GM12865 (cell line): ENCODE results near the gene AFDN.
A peak's percentile ranks its signal among the peaks of the same experiment; 100 is the strongest.

ENCODE experiments used
- DNase-seq: peaks from one replicate; pipeline ENCODE4 v3.0.0; 2010; ENCODE audit warnings: low read depth
- H3K4me3 ChIP-seq: 2 replicates; pipeline ENCODE4 v1.5.1; 2011; ENCODE audit warnings: mild to moderate bottlenecking, low read depth, low read length, control low read depth
- TF ChIP-seq, protein P1 (sequence below): IDR thresholded peaks from 2 replicates; pipeline ENCODE4 v1.5.1; 2011; ENCODE audit warnings: low read length, control low read depth, low read depth, inconsistent platforms; ENCODE audit not compliant: insufficient read depth; ENCODE audit errors: missing control alignments

AFDN gene

GRCh38 chr6:167849846-167850459 lies 23.2 kb downstream of the AFDN start:
- H3K4me3 ChIP-seq, result no peak overlapping the region

GRCh38 chr6:167850782-167851181 lies 24.1 kb downstream of the AFDN start:
- no peak for DNase-seq
- H3K4me3 ChIP-seq, result no peak overlapping the region
- TF ChIP-seq, protein P1, sequence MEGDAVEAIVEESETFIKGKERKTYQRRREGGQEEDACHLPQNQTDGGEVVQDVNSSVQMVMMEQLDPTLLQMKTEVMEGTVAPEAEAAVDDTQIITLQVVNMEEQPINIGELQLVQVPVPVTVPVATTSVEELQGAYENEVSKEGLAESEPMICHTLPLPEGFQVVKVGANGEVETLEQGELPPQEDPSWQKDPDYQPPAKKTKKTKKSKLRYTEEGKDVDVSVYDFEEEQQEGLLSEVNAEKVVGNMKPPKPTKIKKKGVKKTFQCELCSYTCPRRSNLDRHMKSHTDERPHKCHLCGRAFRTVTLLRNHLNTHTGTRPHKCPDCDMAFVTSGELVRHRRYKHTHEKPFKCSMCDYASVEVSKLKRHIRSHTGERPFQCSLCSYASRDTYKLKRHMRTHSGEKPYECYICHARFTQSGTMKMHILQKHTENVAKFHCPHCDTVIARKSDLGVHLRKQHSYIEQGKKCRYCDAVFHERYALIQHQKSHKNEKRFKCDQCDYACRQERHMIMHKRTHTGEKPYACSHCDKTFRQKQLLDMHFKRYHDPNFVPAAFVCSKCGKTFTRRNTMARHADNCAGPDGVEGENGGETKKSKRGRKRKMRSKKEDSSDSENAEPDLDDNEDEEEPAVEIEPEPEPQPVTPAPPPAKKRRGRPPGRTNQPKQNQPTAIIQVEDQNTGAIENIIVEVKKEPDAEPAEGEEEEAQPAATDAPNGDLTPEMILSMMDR, result no peak

More at GRCh38 chr6:167849846-167850459, 23.2 kb downstream of the AFDN start:
- DNase-seq, result peak; percentile 12
- TF ChIP-seq, protein P1, result no peak

DNA sequence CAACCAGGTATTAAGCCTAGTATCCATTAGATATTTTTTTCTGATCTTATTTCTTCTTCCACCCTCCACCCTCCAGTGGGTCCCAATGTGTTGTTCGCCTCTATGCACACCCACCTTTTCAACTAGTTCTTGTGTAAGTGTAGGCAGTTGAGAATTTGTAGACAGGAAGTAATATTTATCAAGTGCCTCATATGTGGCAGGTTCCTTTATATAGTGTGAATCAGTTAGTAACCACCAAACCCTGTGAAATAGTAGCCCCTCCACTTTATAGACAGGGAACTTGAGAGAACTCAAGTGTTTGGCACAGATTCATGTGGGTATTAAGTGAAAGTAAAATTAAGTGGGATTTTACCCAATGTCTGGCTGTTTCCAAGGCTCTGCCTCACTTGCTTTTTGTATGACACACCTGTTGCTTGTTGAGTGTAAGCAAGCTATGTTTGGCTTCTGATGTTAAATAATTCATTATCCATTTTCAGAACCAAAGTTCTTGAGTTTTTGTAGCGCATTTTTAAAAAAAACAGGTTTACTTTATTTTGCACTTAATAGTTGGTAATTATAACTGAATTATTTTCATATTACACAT lies 24.8 kb downstream of the AFDN start:
- no peak for DNase-seq
- TF ChIP-seq, protein P1, result no peak
- no peak overlapping the region for H3K4me3 ChIP-seq

DNA sequence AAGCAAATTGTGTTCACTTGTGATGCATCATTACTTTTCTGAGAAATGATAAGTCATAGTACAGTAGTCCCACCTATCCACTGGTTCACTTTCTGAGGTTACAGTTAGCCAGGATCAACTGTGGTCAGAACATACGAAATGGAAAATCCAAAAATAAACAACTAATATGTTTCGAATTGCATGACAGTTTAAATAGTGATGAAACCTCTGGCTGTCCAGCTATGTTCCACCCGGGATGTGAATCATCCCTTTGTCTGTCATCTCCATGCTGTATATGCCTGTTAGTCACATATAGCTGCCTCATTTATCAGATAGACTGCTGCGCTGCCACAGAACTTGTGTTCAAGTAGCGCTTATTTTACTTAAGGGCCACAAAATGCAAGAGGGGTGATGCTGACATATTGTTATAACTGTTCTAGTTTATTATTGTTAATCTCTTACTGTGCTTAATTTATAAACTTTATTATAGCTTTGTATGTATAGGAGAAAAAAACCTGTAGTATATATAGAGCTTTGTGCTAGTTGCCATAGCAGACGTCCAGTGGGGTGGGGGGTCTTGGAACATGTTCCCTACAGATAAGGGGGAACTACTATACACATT lies 29.2 kb downstream of the AFDN start:
- TF ChIP-seq, protein P1, result no peak
- DNase-seq, result no peak
- no peak overlapping the region for H3K4me3 ChIP-seq

DNA sequence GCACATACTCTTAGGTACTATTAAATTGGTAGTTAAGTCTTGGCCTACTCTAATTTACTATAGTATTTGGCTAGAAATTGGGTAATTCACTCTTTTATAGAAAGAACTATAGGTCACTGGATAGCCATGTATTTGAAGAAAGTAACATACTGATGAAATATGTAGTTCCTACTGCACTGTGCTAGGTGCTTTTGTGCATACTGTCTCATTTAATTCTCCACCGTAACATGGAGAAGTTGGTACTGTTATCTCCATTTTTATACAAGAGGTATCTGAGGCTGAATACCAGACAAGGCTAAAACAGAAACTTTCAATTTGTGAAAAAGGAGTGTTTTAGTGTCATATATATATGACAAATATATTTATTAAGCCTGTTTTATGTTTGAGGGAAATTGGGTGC lies 29.8 kb downstream of the AFDN start:
- no peak overlapping the region for H3K4me3 ChIP-seq
- DNase-seq, result no peak
- TF ChIP-seq, protein P1, result no peak

- TF ChIP-seq, protein P1, result no peak
These were observed 30.4 kb downstream of the AFDN start for GRCh38 chr6:167856999-167857660.

More at GRCh38 chr6:167856999-167857660, 30.4 kb downstream of the AFDN start:
- DNase-seq, result peak; percentile 41
- no peak overlapping the region for H3K4me3 ChIP-seq
